NCI-H748 (cell line): Measurements from ENCODE around the gene CENPN.

ENCODE experiments used
- DNase-seq: peaks from one replicate; lab custom pipeline; 2025; ENCODE audit not compliant: unreplicated experiment; lab: John Stamatoyannopoulos, UW

CENPN gene

GRCh38 chr16:81029930-81030604 lies 23.1 kb downstream of the CENPN start:
- no peak for DNase-seq

- DNase-seq = peak; percentile 89
Measured at GRCh38 chr16:81035398-81035974, 28.5 kb downstream of the CENPN start, which contains the start of gene ATMIN. Gene ATMIN, plus strand, starts transcription at chr16:81035842. Its CDS starts 29 bp downstream, at chr16:81035871.

- peak; percentile 57 for DNase-seq
Measured at GRCh38 chr16:81035975-81036750, 29.1 kb downstream of the CENPN start.

GRCh38 chr16:81036751-81037350 lies 29.8 kb downstream of the CENPN start:
- DNase-seq = no peak

GRCh38 chr16:81040131-81040530 lies 33.1 kb downstream of the CENPN start:
- no peak for DNase-seq

- no peak for DNase-seq
Measured at GRCh38 chr16:81040842-81041241, 33.8 kb downstream of the CENPN start.

- DNase-seq = no peak
Measured at GRCh38 chr16:81041696-81042095, 34.7 kb downstream of the CENPN start.

- no peak for DNase-seq
Measured at GRCh38 chr16:81042821-81043220, 35.8 kb downstream of the CENPN start.

- DNase-seq = no peak
Measured at GRCh38 chr16:81053761-81054160, 46.7 kb downstream of the CENPN start.

GRCh38 chr16:81060576-81061306 lies 53.7 kb downstream of the CENPN start:
- DNase-seq = no peak

GRCh38 chr16:81061307-81061640 lies 54.3 kb downstream of the CENPN start:
- no peak for DNase-seq

GRCh38 chr16:81061871-81062608 lies 55.0 kb downstream of the CENPN start:
- DNase-seq = no peak

GRCh38 chr16:81066681-81067080 lies 59.7 kb downstream of the CENPN start:
- no peak for DNase-seq

GRCh38 chr16:81067166-81067565 lies 60.2 kb downstream of the CENPN start:
- no peak for DNase-seq

- DNase-seq = no peak
Measured at GRCh38 chr16:81069063-81069462, 62.0 kb downstream of the CENPN start.

- no peak for DNase-seq
Measured at GRCh38 chr16:81070979-81071378, 64.0 kb downstream of the CENPN start.

- no peak for DNase-seq
Measured at GRCh38 chr16:81071805-81072204, 64.8 kb downstream of the CENPN start.

- no peak for DNase-seq
Measured at GRCh38 chr16:81073560-81074330, 66.7 kb downstream of the CENPN start.

- peak; percentile 79 for DNase-seq
Measured at GRCh38 chr16:81076566-81077075, 69.6 kb downstream of the CENPN start.
